ENCODE measurements around the gene ZNF318.

Gene ZNF318

GRCh38 chr6:43299338-43300293 is 69.8 kb downstream of the ZNF318 start:
- no peak for DNase-seq

GRCh38 chr6:43298565-43299337 is 70.7 kb downstream of the ZNF318 start:
- DNase-seq: no peak

- DNase-seq: no peak
These were observed 71.5 kb downstream of the ZNF318 start, which contains the start of gene SLC22A7 for GRCh38 chr6:43297644-43298564. Gene SLC22A7, plus strand, starts transcription at chr6:43298260. Its CDS starts 99 bp downstream, at chr6:43298359.

- no peak for DNase-seq
These were observed 72.5 kb downstream of the ZNF318 start for GRCh38 chr6:43296780-43297497.

- DNase-seq: no peak
These were observed 74.0 kb downstream of the ZNF318 start for GRCh38 chr6:43295456-43295855.

DNA sequence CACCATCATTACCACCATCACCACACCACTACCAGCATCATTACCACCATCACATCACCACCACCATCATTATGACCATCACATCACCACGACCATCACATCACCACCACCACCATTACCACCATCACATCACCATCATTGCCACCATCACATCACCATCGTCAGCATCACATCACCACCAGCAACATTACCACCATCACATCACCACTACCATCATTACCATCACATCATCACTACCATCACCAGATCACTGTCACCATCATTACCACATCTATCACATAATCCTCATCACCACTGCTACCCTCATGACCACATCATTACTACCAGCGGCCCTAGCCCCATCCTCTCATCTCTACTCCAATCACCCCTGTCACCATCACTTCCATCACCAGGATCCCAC is 74.9 kb downstream of the ZNF318 start:
- DNase-seq: no peak

DNA sequence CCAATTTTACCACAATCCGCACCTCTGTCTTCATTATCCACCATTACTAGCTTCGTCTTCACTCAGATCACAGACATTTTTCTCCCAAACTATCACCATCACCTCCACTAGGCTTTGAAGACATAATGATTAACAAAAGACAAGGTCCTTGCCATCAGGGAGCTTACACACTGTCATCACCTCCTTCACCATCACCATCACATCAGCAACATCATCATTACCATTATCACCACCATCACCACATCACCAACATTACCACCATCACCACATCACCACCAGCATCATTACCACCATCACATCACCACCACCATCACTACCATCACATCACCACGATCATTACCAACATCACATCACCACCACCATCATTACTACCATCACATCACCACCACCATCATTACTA is 75.7 kb downstream of the ZNF318 start:
- no peak for DNase-seq

DNA sequence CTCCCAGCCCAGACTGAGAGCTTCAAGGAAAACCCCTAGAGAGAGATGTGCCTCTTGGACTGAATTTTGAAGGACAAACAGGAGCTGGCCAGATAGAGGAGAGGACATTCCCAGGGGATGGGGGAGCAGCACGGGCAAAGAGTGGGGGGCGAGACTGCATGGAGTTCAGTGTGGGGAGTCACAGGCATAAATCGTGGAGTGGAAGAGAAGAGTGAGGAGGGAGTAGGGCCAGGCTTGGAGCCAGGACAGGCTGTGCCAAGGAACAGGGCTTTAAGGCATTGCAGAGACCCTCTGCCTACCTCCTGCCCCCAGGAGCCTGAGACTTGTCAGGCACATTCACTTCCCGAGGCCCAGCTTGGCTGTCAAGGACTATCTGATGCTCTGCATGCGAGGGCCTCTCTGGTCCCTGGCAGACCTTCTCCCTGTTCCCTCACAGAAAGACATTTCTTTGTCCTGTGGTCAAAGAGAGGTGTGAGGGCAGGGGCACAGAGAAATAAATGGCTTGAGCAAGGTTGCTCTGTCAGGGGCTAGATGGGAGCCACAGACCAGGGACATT is 76.6 kb downstream of the ZNF318 start:
- DNase-seq: no peak

DNA sequence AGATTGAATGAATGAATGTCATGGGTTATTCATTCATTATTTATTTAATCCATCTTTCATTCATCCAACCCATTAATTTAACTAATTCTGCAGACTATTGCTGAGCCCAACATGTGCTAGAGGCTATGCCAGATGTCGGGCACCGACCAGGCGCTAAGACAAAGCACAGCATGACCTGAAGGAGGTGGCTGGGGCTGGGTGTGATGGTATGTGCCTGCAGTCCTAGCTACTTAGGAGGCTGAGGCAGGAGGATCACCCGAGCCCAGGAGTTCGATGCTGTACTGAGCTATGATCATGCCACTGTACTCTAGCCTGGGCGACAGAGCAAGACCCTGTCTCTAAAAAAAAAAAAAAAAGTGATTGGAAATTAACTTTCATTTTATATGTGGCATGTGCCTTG is 77.1 kb downstream of the ZNF318 start:
- DNase-seq: no peak

DNA sequence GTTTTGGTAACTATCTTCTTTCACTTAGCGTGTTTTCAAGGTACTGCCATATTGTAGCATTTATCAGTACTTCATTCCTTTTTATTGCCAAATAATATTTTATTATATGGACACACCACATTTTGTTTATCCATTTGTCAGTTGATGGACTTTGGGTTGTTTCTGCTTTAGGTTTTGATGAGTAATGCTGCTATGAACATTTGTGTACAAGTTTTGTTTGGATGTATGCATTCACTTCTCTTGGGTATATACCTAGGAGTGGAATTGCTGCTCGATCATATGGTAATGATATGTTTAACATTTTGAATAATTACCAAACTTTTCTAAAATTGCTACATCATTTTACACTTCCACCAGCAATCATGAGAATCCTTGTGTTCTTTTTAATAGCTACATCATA is 77.7 kb downstream of the ZNF318 start:
- no peak for DNase-seq

DNA sequence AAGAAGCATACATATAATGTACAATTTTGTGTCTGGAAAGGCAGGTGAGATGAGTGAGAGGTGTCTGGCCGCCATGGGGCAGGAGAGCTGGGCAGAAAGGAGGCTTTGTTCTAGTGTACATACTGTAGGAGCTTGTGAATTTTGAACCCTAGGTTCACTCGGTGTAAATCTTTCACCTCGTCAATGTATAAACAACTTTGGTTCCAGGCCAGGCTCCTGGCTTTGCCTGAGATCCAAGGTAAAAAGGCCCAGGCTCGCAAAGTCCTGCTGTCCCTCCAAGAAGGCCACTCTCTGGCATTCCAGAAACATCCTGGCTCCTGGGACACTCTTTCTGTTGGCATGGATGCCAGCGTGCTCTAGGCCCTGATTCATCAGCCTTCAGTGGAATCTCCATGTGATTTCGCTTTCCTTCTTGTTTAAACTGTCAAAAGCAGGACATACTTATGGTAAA is 78.5 kb downstream of the ZNF318 start:
- DNase-seq: no peak

DNA sequence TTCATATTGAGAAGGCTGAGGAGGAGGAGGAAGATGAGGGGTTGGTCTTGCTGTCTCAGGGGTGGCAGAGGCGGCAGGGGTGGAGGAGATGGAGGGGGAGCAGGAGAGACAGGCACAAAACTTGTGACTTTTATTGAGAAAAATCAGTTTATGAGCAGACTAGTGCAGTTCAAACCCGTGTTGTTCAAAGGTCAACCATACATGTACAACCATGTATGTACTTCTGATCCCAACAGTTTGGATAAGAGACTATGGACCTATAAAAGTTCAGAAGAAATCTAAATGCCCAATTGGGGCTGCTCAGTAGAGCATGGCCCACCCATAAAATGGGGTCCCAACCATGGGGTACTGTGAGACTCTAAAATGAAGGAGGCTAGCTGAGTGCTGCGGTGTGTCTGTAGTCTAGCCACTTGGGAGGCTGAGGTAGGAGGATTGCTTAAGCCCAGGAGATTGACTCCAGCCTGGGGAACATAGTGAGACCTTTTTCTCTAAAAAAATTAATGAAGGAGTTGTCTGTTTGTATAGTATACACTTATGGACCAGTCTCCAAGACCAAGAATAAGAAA is 79.0 kb downstream of the ZNF318 start:
- no peak for DNase-seq

- no peak for DNase-seq
These were observed 81.4 kb downstream of the ZNF318 start for GRCh38 chr6:43287717-43288679.

GRCh38 chr6:43286980-43287716 is 82.3 kb downstream of the ZNF318 start:
- DNase-seq: no peak

DNA sequence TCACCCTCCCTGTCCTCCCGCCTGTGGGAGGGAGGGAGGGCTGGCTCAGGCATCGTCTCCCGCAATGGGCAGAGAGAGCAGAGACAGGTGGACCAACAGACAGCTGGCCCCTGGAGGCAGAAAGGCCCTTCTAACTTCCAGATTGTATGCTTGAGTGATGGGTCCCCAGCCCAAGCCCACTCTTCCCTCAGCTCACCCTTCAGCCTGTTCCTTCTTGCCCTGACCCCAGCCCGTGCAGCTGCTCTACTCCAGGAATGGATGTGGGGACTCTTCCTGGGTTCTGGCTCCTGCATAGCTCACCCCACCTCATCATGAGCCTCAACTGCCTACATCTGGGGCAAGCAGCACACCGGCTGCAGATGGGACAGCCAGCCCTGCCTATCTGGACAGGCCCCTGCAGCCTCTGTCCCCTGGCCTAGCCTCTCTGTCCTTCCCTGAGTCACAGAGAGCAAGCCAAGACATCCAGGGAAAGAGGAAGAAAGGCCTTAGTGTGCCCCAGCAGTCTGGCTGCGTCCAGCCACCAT is 82.9 kb downstream of the ZNF318 start:
- no peak for DNase-seq

Measured in DMS 273 treated with DMSO at 0.1 percent for 48 hours (cell line).